Measurements from ENCODE around the gene FCHSD1. TPM values are rescaled to one million over a fixed set of nuclear protein-coding genes. Genes with fewer than 3 reads are reported as not detected.

Gene FCHSD1
- total RNA-seq, 1 donor: 22.4 TPM

DNA sequence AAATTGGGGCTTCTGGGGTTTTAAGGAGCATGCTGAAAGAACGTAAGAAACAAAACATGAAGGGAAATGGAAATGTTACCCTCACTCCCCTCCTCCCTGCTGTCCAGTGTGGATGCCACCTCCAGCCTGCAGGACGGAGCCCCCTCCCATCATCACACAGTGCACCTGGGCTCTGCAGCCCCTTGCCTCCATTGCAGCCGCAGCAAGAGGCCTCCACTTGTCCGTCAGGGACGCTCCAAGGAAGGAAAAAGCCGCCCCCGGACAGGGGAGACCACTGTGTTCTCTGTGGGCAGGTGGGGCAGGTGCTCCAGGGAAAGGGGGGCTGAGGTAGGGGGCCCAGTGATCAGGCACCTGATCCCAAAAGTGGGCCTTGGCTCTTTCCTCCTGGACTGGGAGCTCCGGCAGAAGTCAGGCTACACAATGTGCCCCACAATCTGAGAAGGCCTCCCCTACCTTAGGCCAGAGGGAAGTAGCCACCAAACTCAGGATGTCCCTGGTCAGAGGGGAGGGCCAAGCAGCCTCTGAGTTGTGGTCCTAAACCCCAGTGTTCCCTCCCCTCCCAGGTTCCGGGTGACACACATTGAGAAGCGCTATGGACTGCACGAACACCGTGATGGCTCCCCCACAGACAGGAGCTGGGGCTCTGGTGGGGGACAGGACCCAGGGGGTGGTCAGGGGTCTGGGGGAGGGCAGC lies 11.7 kb downstream of the FCHSD1 start:
- H3K4me1 ChIP-seq (ENCODE audit: insufficient read depth, low read length): peaks cover 25% of the 10 kb centered on the region
- H3K4me2 ChIP-seq (ENCODE audit: insufficient read depth, low read length): no peak overlapping the region
- peaks cover 28% of the 10 kb centered on the region for H3K36me3 ChIP-seq (ENCODE audit: insufficient read depth, low read length)
- no peak for DNase-seq (ENCODE audit: insufficient read length, low spot score, missing footprints)
- no peak overlapping the region for H3K27ac ChIP-seq (ENCODE audit: low read depth, low read length)
- no peaks in the 10 kb centered on the region for H3K9me3 ChIP-seq (ENCODE audit: low read depth, low read length)
- peaks cover 41% of the 10 kb centered on the region for H4K20me1 ChIP-seq (ENCODE audit: insufficient read depth, low read length)
- no peaks in the 10 kb centered on the region for H3K27me3 ChIP-seq (ENCODE audit: insufficient read depth, low read length)
- H3K4me3 ChIP-seq (ENCODE audit: insufficient read depth, low read length): no peak overlapping the region
- TF ChIP-seq, protein P1, sequence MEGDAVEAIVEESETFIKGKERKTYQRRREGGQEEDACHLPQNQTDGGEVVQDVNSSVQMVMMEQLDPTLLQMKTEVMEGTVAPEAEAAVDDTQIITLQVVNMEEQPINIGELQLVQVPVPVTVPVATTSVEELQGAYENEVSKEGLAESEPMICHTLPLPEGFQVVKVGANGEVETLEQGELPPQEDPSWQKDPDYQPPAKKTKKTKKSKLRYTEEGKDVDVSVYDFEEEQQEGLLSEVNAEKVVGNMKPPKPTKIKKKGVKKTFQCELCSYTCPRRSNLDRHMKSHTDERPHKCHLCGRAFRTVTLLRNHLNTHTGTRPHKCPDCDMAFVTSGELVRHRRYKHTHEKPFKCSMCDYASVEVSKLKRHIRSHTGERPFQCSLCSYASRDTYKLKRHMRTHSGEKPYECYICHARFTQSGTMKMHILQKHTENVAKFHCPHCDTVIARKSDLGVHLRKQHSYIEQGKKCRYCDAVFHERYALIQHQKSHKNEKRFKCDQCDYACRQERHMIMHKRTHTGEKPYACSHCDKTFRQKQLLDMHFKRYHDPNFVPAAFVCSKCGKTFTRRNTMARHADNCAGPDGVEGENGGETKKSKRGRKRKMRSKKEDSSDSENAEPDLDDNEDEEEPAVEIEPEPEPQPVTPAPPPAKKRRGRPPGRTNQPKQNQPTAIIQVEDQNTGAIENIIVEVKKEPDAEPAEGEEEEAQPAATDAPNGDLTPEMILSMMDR (IDR thresholded peaks at IDR 0.05; ENCODE audit: extremely low read depth, low read depth, low read length): no peak
- H3K79me2 ChIP-seq (ENCODE audit: insufficient read depth, low read length): peaks cover 22% of the 10 kb centered on the region
- no peak overlapping the region for H2AFZ ChIP-seq (ENCODE audit: low read length)

DNA sequence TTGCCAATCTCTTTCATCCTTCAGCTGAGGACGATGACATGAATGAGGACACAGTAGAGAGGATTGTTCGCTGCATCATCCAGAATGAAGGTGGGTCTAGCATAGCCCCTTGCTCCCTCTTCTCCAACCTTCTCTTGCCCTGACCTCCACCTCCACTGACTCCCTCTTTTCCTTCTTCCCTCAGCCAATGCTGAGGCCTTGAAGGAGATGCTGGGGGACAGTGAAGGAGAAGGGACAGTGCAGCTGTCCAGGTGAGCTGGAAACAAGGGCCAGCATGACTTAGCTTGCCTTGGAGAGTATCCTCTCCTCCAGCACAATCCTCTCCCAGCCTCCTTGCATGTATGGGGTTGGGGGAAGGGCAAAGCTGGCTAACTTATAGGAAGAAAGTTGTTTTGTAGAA lies 12.4 kb downstream of the FCHSD1 start:
- DNase-seq (ENCODE audit: insufficient read length, low spot score, missing footprints): no peak
- Histone ChIP-seq H3K4me1 (ENCODE audit: insufficient read depth, low read length) (peaks cover 25% of the 10 kb centered on the region), H4K20me1 (ENCODE audit: insufficient read depth, low read length) (peaks cover 48% of the 10 kb centered on the region), H3K4me3 (ENCODE audit: insufficient read depth, low read length) (no peak overlapping the region), H3K4me2 (ENCODE audit: insufficient read depth, low read length) (no peak overlapping the region), H3K79me2 (ENCODE audit: insufficient read depth, low read length) (peaks cover 29% of the 10 kb centered on the region), H3K27ac (ENCODE audit: low read depth, low read length) (no peak overlapping the region), H3K9me3 (ENCODE audit: low read depth, low read length) (no peaks in the 10 kb centered on the region), H3K27me3 (ENCODE audit: insufficient read depth, low read length) (no peaks in the 10 kb centered on the region), H3K36me3 (ENCODE audit: insufficient read depth, low read length) (peaks cover 21% of the 10 kb centered on the region), H2AFZ (ENCODE audit: low read length) (no peak overlapping the region)
- TF ChIP-seq, protein P1 (IDR thresholded peaks at IDR 0.05; ENCODE audit: extremely low read depth, low read depth, low read length): no peak

DNA sequence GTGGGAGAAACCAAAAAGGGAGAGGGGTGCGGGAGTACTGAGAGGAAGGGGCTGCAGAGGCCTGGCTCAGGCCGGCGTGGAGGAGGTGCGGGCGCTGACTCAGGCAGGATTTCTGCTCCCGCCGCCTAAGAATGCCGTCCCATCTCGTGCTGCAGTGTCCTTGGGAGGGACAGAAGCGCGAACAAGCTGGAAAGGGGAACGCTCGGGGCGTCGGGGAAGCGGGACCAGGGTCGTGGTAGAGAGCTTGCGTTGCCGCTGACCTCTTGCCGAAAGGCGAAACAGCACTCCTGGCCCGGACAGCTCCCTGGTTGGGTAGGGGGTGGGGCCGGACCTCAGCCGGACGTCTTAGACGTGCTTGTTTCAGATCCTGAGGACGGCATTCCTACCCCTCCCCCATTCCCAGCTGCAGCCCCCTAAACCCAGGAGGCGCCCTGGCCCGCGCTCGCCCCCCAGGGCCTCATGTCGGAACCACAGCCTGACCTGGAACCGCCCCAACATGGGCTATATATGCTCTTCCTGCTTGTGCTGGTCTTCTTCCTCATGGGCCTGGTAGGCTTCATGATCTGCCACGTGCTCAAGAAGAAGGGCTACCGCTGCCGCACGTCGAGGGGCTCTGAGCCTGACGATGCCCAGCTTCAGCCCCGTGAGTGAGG lies 13.3 kb downstream of the FCHSD1 start:
- H3K27me3 ChIP-seq (ENCODE audit: insufficient read depth, low read length): no peaks in the 10 kb centered on the region
- H3K27ac ChIP-seq (ENCODE audit: low read depth, low read length): no peak overlapping the region
- H3K9me3 ChIP-seq (ENCODE audit: low read depth, low read length): no peaks in the 10 kb centered on the region
- DNase-seq (ENCODE audit: insufficient read length, low spot score, missing footprints): peak; percentile 91
- peak overlapping the region; percentile 100 for H3K4me2 ChIP-seq (ENCODE audit: insufficient read depth, low read length)
- peaks cover 20% of the 10 kb centered on the region for H3K36me3 ChIP-seq (ENCODE audit: insufficient read depth, low read length)
- H3K4me3 ChIP-seq (ENCODE audit: insufficient read depth, low read length): peak overlapping the region; percentile 90
- H4K20me1 ChIP-seq (ENCODE audit: insufficient read depth, low read length): peaks cover 48% of the 10 kb centered on the region
- peaks cover 37% of the 10 kb centered on the region for H3K79me2 ChIP-seq (ENCODE audit: insufficient read depth, low read length)
- H2AFZ ChIP-seq (ENCODE audit: low read length): peak overlapping the region; percentile 92
- H3K4me1 ChIP-seq (ENCODE audit: insufficient read depth, low read length): peaks cover 25% of the 10 kb centered on the region
- TF ChIP-seq, protein P1 (IDR thresholded peaks at IDR 0.05; ENCODE audit: extremely low read depth, low read depth, low read length): peak; percentile 20

DNA sequence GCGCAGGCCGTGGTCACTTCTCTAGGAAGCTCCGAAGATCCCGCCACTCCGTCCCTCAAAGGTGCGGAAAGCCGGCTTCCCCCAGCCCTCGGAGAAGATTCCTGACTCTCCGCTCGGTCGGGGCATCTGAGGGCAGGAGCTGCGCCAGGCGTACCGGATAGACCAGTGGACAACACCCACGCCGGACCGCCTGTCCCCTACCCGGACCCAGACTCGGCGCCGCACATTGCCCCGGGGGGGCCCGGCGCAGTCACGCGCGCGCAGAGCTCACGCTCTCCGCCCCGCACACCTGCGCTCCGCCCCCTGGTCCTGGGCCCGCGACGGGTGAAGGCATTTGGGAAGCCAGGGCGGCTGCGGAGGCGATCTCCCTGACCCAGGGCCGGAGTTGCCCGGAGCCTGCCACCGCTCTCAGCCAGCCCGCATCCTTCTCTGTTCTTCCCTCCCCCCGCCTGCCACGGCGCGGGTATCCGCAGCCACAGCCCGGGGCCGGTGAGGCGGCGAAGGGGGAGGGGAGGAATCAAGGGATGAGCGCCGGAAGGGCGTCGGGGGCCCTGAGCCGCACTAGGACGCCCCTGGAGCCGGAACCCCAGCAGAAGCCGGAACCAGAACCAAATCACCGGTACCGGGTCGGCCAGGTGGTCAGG lies 14.0 kb downstream of the FCHSD1 start:
- Histone ChIP-seq H3K79me2 (ENCODE audit: insufficient read depth, low read length) (peaks cover 43% of the 10 kb centered on the region), H3K9me3 (ENCODE audit: low read depth, low read length) (no peaks in the 10 kb centered on the region), H3K27ac (ENCODE audit: low read depth, low read length) (no peak overlapping the region), H3K4me3 (ENCODE audit: insufficient read depth, low read length) (peak overlapping the region; percentile 90), H3K4me2 (ENCODE audit: insufficient read depth, low read length) (peak overlapping the region; percentile 100), H3K4me1 (ENCODE audit: insufficient read depth, low read length) (peaks cover 25% of the 10 kb centered on the region), H3K36me3 (ENCODE audit: insufficient read depth, low read length) (peaks cover 22% of the 10 kb centered on the region), H2AFZ (ENCODE audit: low read length) (peak overlapping the region; percentile 92), H4K20me1 (ENCODE audit: insufficient read depth, low read length) (peaks cover 51% of the 10 kb centered on the region), H3K27me3 (ENCODE audit: insufficient read depth, low read length) (no peaks in the 10 kb centered on the region)
- TF ChIP-seq, protein P1 (IDR thresholded peaks at IDR 0.05; ENCODE audit: extremely low read depth, low read depth, low read length): no peak
- DNase-seq (ENCODE audit: insufficient read length, low spot score, missing footprints): peak; percentile 89

Measured in osteoblast (primary cell).